Tibial nerve (tissue), 4 donors: ENCODE measurements around the gene MPP2.

Experiments used
- CTCF ChIP-seq, 5 experiments: fragments of 200-600 bp in 3 of 5; fragments of 450-650 bp in 2 of 5; sonication (generic) in 3 of 5; IDR thresholded peaks; one replicate each; pipeline ENCODE4 v1.5.1; 2016 to 2019; ENCODE audit warnings: antibody characterized with exemption in 5 of 5, mild to moderate bottlenecking in 3 of 5, moderate library complexity in 2 of 5
- EP300 ChIP-seq, 2 donors: sonication (generic); formaldehyde crosslinking; IDR thresholded peaks; one replicate each; pipeline ENCODE4 v1.6.1; 2017; ENCODE audit warnings: antibody characterized with exemption in 2 of 2, mild to moderate bottlenecking in 1 of 2
- POLR2A ChIP-seq, 2 donors: fragments of 450-650 bp; IDR thresholded peaks; one replicate each; pipeline ENCODE4 v1.6.1; 2017; ENCODE audit warnings: antibody characterized with exemption in 2 of 2, mild to moderate bottlenecking in 2 of 2, moderate library complexity in 2 of 2

- no peak for TF ChIP-seq CTCF (IDR thresholded peaks at IDR 0.05)
- TF ChIP-seq POLR2A (IDR thresholded peaks at IDR 0.05) = no peak
- no peak for TF ChIP-seq EP300 (IDR thresholded peaks at IDR 0.05)
Observed at GRCh38 chr17:43877031-43877430, 30.3 kb downstream of the MPP2 start.
